SK-N-MC (cell line): ENCODE data around the gene NPTN.

Source experiments
- EZH2 ChIP-seq: fragments of 200-600 bp; sonication (generic); IDR thresholded peaks from one replicate; pipeline ENCODE4 v1.6.1; 2017; ENCODE audit warnings: antibody characterized with exemption
- FOXP2 ChIP-seq: optimal IDR thresholded peaks from 2 replicates; pipeline ENCODE3; 2011; ENCODE audit warnings: mild to moderate bottlenecking, moderate library complexity; ENCODE audit not compliant: insufficient read depth; ENCODE audit errors: extremely low read length, control extremely low read depth
- POLR2AphosphoS5 ChIP-seq: IDR thresholded peaks from 2 replicates; pipeline ENCODE4 v1.6.1; 2012; ENCODE audit warnings: mild to moderate bottlenecking, low read depth, low read length, borderline replicate concordance

- TF ChIP-seq FOXP2 (no peak), POLR2AphosphoS5 (no peak), EZH2 (no peak)
Observed at GRCh38 chr15:73617301-73617831, 15.8 kb downstream of the NPTN start.
